Kidney tubule cell (primary cell): ENCODE measurements around the gene ZNF892.
A peak's percentile ranks its signal among the peaks of the same experiment; 100 is the strongest.
"Not testable (repeated sequence)": the region's sequence is repeated elsewhere in the genome, so short reads cannot be mapped to it uniquely, and the experiment has no call there.

Source experiments
- DNase-seq: peaks from one replicate; pipeline ENCODE4 v3.0.0-alpha.2; 2018; ENCODE audit warnings: low spot score

The ZNF892 gene

DNA sequence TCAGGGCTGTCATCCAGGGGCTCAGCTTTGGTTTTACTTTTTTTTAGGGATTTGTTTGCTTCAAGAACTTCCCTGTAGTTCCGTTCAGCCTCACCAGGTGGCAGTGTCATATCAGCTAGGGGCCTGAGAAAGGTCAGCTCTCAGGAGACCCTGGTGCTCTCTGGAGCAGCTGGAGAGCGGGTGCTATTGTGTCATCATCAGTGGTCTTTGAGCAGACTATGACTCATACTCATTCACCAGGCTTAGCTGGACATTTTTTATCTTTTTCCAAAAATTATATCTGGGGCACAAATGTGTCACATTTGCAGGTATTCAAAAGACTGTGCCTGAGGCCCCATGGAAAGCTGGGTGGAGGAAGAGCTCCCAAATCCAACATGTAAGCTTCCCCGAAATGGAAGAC, 24.4 kb downstream of the ZNF892 start:
- DNase-seq = peak; percentile 84

DNA sequence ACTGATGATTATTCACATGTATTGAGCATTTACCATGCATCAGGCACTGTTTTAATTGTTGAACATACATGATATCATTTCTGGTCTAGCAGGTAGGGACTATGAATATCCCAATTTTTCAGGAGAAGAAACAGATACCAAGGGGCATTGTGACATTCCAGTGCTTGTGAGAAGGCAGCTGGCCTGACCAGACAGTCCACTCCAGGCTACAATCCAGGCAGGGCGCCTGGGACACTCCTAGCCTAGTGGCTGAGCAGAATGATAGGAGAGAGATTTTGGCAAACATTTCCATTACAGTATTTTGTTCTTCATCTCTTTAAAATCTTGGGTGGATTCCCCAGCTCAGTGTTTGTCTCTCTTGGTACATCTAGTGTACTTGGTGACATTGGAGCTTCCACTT, 24.9 kb downstream of the ZNF892 start:
- DNase-seq = no peak

DNA sequence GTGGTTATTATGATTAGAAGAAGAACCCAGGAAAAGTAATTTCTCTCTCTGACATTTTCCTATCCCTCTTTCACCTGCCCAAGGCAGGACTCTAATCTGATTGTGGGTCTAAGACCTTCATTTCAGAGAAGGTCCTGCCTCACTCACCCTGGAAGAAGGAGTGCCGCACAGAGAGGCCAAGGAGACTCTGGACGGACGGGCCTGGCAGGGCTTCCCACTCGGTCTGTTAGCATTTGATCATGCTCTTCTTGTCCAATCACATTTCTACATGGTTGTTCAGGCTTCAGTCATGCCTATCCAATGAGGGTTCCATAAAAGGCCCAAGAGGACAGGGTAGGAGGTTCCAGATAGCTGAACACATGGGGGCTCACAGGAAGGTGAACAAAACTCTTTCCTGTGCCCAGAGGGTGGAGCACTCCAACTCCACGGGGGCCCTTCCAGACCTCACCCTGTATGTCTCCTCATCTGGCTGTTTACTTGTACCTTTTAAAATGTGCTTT, 27.0 kb downstream of the ZNF892 start:
- DNase-seq = peak; percentile 81

DNA sequence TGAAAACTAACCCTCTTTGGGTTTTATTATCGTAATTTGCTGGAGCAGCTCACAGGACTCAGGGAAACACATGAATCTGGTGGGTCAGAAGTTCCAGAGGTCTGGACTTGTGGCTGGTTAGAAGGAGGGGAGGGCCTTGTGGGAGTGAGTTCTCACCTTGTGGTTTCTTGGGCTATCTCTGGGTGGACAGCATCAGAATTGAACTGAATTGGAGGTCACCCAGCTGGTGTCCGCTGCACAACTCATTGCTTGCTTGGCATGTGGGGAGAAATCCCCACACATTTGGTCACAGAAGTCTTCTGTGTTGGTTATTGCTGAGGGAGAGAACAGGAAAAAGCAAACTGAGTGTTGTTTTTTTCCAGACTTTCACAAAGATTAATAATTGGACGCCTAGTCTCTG, 27.5 kb downstream of the ZNF892 start:
- DNase-seq = peak; percentile 74

DNA sequence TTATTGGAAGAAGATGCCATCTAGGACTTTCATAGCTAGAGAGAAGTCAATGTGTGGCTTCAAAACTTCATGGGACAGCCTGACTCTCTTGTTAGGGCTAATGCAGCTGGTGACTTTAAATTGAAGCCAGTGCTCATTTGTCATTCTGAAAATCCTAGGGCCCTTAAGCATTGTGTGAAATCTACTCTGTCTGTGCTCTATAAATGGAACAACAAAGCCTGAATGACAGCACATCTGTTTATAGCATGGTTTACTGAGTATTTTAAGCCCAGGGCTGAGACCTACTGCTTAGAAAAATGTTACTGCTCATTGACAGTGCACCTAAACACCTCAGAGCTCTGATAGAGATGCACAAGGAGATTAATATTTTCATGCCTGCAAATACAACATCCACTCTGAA, 30.8 kb downstream of the ZNF892 start:
- no peak for DNase-seq

DNA sequence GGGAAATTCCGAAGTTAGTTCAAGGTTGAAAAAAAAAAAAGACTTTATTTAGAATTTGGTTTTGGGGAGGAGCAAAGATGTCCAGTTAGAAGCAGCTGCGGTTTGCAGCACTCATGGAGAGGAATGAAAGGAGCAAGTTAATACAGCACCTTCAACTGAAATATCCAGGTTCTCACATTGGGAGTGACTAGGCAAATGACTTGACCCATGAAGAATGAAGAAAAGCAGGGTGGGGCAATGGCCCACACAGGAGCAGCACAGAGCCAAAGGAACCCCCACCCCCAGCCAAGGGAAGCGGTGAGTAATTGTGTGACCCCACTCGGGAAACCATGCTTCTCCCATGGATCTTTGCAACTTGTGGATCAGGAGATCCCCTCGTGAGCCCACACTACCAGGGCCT, 32.8 kb downstream of the ZNF892 start:
- DNase-seq = peak; percentile 32

DNA sequence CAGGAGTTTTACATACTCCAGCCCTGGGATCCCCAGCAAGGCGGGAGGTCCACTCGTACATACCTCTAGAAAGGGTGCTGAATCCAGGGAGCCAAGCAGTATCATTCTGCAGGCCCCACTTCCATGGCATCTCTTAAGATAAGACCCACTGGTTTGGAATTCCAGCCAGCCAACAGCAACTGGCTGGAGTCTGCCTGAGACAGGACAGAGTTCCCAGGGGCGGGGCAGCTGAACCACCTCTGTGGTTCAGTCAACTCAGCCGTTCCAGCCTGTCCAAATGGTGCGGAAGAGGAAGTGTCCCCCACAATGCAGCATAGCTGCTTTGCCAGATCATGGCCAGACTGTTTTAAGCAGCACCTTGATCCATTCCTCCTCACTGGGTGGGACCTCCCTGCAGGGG, 33.2 kb downstream of the ZNF892 start:
- no peak for DNase-seq

DNA sequence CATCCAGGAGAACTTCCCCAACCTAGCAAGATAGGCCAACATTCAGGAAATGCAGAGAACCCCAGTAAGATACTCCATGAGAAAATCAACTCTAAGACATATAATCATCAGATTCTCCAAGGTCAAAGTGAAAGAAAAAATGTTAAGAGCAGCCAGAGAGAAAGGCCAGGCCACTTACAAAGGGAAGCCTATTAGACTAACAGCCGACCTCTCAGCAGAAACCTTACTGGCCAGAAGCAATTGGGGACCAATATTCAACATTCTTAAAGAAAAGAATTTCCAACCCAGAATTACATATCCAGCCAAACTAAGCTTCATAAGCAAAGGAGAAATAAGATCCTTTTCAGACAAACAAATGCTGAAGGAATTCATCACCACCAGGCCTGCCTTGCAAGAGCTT, 34.8 kb downstream of the ZNF892 start:
- not testable (repeated sequence) for DNase-seq
